ENCODE results near the gene PDPN.

Gene PDPN

GRCh38 chr1:13585612-13585991 is 2.0 kb downstream of the PDPN start:
- DNase-seq (ENCODE audit: low spot score in 2 of 2) = no peak
- Mint-ChIP-seq H3K36me3 (no peaks in the 10 kb centered on the region), H3K4me3 (no peak overlapping the region), H3K27me3 (peaks cover 27% of the 10 kb centered on the region), H3K4me1 (no peaks in the 10 kb centered on the region), H3K27ac (no peak overlapping the region), H3K9me3 (no peaks in the 10 kb centered on the region)
- ATAC-seq (ENCODE audit: low read depth) = no peak

- Mint-ChIP-seq H3K4me3 (no peak overlapping the region), H3K9me3 (no peaks in the 10 kb centered on the region), H3K27ac (no peak overlapping the region), H3K4me1 (no peaks in the 10 kb centered on the region), H3K27me3 (peaks cover 26% of the 10 kb centered on the region), H3K36me3 (no peaks in the 10 kb centered on the region)
- no peak for ATAC-seq (ENCODE audit: low read depth)
- DNase-seq (ENCODE audit: low spot score in 2 of 2) = no peak
Observed at GRCh38 chr1:13586001-13586400, 2.4 kb downstream of the PDPN start.

- Mint-ChIP-seq H3K4me3 (no peak overlapping the region), H3K27me3 (peaks cover 20% of the 10 kb centered on the region), H3K4me1 (no peaks in the 10 kb centered on the region), H3K27ac (no peak overlapping the region), H3K9me3 (no peaks in the 10 kb centered on the region), H3K36me3 (no peaks in the 10 kb centered on the region)
- ATAC-seq (ENCODE audit: low read depth) = no peak
- no peak for DNase-seq (ENCODE audit: low spot score in 2 of 2)
Observed at GRCh38 chr1:13587256-13588030, 3.8 kb downstream of the PDPN start.

GRCh38 chr1:13588946-13589796 is 5.5 kb downstream of the PDPN start:
- Mint-ChIP-seq H3K4me3 (no peak overlapping the region), H3K27me3 (peaks cover 27% of the 10 kb centered on the region), H3K4me1 (no peaks in the 10 kb centered on the region), H3K36me3 (no peaks in the 10 kb centered on the region), H3K27ac (no peak overlapping the region), H3K9me3 (no peaks in the 10 kb centered on the region)
- ATAC-seq (ENCODE audit: low read depth) = no peak
- DNase-seq (ENCODE audit: low spot score in 2 of 2) = no peak

- Mint-ChIP-seq H3K36me3 (no peaks in the 10 kb centered on the region), H3K4me3 (no peak overlapping the region), H3K4me1 (no peaks in the 10 kb centered on the region), H3K27me3 (peaks cover 26% of the 10 kb centered on the region), H3K9me3 (no peaks in the 10 kb centered on the region), H3K27ac (no peak overlapping the region)
- no peak for ATAC-seq (ENCODE audit: low read depth)
- no peak for DNase-seq (ENCODE audit: low spot score in 2 of 2)
Observed at GRCh38 chr1:13590486-13590885, 6.9 kb downstream of the PDPN start.

- Mint-ChIP-seq H3K27me3 (peaks cover 23% of the 10 kb centered on the region), H3K27ac (no peak overlapping the region), H3K9me3 (no peaks in the 10 kb centered on the region), H3K36me3 (no peaks in the 10 kb centered on the region), H3K4me3 (no peak overlapping the region), H3K4me1 (no peaks in the 10 kb centered on the region)
- ATAC-seq (ENCODE audit: low read depth) (no peak), DNase-seq (ENCODE audit: low spot score in 2 of 2) (no peak)
Observed at GRCh38 chr1:13593511-13594131, 10.0 kb downstream of the PDPN start.

GRCh38 chr1:13595411-13595810 is 11.8 kb downstream of the PDPN start:
- ATAC-seq (ENCODE audit: low read depth) (no peak), DNase-seq (ENCODE audit: low spot score in 2 of 2) (no peak)
- Mint-ChIP-seq H3K4me1 (no peaks in the 10 kb centered on the region), H3K4me3 (no peak overlapping the region), H3K27ac (no peak overlapping the region), H3K9me3 (no peaks in the 10 kb centered on the region), H3K36me3 (no peaks in the 10 kb centered on the region), H3K27me3 (peaks cover 21% of the 10 kb centered on the region)

- ATAC-seq (ENCODE audit: low read depth) (no peak), DNase-seq (ENCODE audit: low spot score in 2 of 2) (no peak)
- Mint-ChIP-seq H3K36me3 (no peaks in the 10 kb centered on the region), H3K27ac (no peak overlapping the region), H3K9me3 (no peaks in the 10 kb centered on the region), H3K4me1 (no peaks in the 10 kb centered on the region), H3K4me3 (no peak overlapping the region), H3K27me3 (peaks cover 21% of the 10 kb centered on the region)
Observed at GRCh38 chr1:13597166-13597565, 13.5 kb downstream of the PDPN start.

GRCh38 chr1:13600762-13601453 is 17.3 kb downstream of the PDPN start:
- no peak for DNase-seq (ENCODE audit: low spot score in 2 of 2)
- Mint-ChIP-seq H3K4me3 (no peak overlapping the region), H3K27ac (no peak overlapping the region), H3K9me3 (no peaks in the 10 kb centered on the region), H3K27me3 (peaks cover 12% of the 10 kb centered on the region), H3K36me3 (no peaks in the 10 kb centered on the region), H3K4me1 (no peaks in the 10 kb centered on the region)
- no peak for ATAC-seq (ENCODE audit: low read depth)

GRCh38 chr1:13604176-13604575 is 20.5 kb downstream of the PDPN start:
- H3K36me3 Mint-ChIP-seq = no peaks in the 10 kb centered on the region
- H3K27me3 Mint-ChIP-seq = peaks cover 6% of the 10 kb centered on the region
- no peak overlapping the region for H3K4me3 Mint-ChIP-seq
- no peak overlapping the region for H3K27ac Mint-ChIP-seq
- no peaks in the 10 kb centered on the region for H3K4me1 Mint-ChIP-seq
- no peak for ATAC-seq (ENCODE audit: low read depth)
- H3K9me3 Mint-ChIP-seq = no peaks in the 10 kb centered on the region
- no peak for DNase-seq (ENCODE audit: low spot score in 2 of 2)

- ATAC-seq (ENCODE audit: low read depth) = no peak
- H3K4me3 Mint-ChIP-seq = no peak overlapping the region
- H3K9me3 Mint-ChIP-seq = no peaks in the 10 kb centered on the region
- peaks cover 6% of the 10 kb centered on the region for H3K27me3 Mint-ChIP-seq
- no peaks in the 10 kb centered on the region for H3K36me3 Mint-ChIP-seq
- no peaks in the 10 kb centered on the region for H3K4me1 Mint-ChIP-seq
- no peak for DNase-seq (ENCODE audit: low spot score in 2 of 2)
- H3K27ac Mint-ChIP-seq = no peak overlapping the region
Observed at GRCh38 chr1:13604721-13605120, 21.1 kb downstream of the PDPN start.

GRCh38 chr1:13605159-13605558 is 21.5 kb downstream of the PDPN start:
- Mint-ChIP-seq H3K9me3 (no peaks in the 10 kb centered on the region), H3K27ac (no peak overlapping the region), H3K4me3 (no peak overlapping the region), H3K27me3 (peaks cover 7% of the 10 kb centered on the region), H3K4me1 (no peaks in the 10 kb centered on the region), H3K36me3 (no peaks in the 10 kb centered on the region)
- ATAC-seq (ENCODE audit: low read depth) (no peak), DNase-seq (ENCODE audit: low spot score in 2 of 2) (no peak)

GRCh38 chr1:13607002-13607401 is 23.4 kb downstream of the PDPN start:
- Mint-ChIP-seq H3K4me3 (no peak overlapping the region), H3K36me3 (no peaks in the 10 kb centered on the region), H3K4me1 (no peaks in the 10 kb centered on the region), H3K27ac (no peak overlapping the region), H3K27me3 (peaks cover 6% of the 10 kb centered on the region), H3K9me3 (no peaks in the 10 kb centered on the region)
- no peak for ATAC-seq (ENCODE audit: low read depth)
- no peak for DNase-seq (ENCODE audit: low spot score in 2 of 2)

- H3K36me3 Mint-ChIP-seq = no peaks in the 10 kb centered on the region
- H3K27ac Mint-ChIP-seq = no peak overlapping the region
- no peak overlapping the region for H3K4me3 Mint-ChIP-seq
- no peak for ATAC-seq (ENCODE audit: low read depth)
- H3K9me3 Mint-ChIP-seq = no peaks in the 10 kb centered on the region
- H3K4me1 Mint-ChIP-seq = no peaks in the 10 kb centered on the region
- peaks cover 8% of the 10 kb centered on the region for H3K27me3 Mint-ChIP-seq
- DNase-seq (ENCODE audit: low spot score in 2 of 2) = no peak
Observed at GRCh38 chr1:13616234-13616633, 32.6 kb downstream of the PDPN start.
